WI38 (cell line): ENCODE results near the gene UBAC2.

Source experiments
- H3K4me3 ChIP-seq: 2 replicates; pipeline ENCODE4 v1.5.1; 2011; ENCODE audit warnings: low read depth, mild to moderate bottlenecking, control low read depth, low read length
- CTCF ChIP-seq: IDR thresholded peaks from 2 replicates; pipeline ENCODE4 v1.5.1; 2012; ENCODE audit warnings: low read depth, mild to moderate bottlenecking, control low read depth, low read length

UBAC2 gene

GRCh38 chr13:99288089-99288488 is 87.4 kb downstream of the UBAC2 start:
- H3K4me3 ChIP-seq, result no peak overlapping the region
- no peak for TF ChIP-seq CTCF

- no peak overlapping the region for H3K4me3 ChIP-seq
- no peak for TF ChIP-seq CTCF
Measured at GRCh38 chr13:99289271-99289670, 88.6 kb downstream of the UBAC2 start.

GRCh38 chr13:99289674-99290337 is 89.2 kb downstream of the UBAC2 start:
- TF ChIP-seq CTCF, result no peak

DNA sequence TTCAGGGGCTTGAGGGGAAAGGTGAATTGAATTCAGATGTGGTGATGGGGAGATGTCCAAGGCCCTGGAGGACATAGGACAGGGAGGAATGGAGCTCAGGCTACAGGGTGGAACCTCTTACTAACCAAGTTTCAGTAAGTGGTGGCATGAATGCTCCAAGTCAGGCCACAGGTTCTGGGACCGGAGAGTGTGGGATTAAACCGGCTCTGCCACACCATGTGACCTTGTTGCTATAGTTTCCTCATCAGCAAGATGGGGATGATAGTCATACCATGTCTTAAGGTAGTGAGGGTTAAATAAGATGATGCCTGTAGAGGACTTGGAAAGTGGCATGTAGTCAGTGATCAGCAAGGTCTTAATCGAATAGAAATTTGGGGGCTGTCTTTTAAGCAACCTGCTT is 90.2 kb downstream of the UBAC2 start:
- no peak overlapping the region for H3K4me3 ChIP-seq
- no peak for TF ChIP-seq CTCF

More at GRCh38 chr13:99289674-99290337, 89.2 kb downstream of the UBAC2 start:
- no peak overlapping the region for H3K4me3 ChIP-seq

DNA sequence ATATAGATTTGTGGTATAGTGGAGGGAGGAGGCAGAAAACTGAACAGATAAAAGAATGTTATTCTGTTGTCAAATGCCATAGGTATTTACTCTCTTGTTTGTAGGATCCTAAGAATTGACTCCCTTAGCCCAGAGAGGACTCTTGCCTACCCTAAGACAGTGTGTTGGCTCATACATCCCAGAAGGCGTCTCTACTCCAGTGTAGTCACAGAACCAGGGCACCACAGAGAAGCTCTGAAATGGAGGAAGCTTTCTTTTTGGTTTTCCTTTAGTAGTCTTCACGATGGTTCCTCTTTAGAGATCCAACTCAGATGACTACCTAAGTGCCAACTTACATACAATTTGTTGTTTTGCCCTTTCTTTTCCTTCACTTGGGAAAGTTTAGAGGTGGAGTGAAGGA is 92.5 kb downstream of the UBAC2 start:
- H3K4me3 ChIP-seq, result no peak overlapping the region
- no peak for TF ChIP-seq CTCF

DNA sequence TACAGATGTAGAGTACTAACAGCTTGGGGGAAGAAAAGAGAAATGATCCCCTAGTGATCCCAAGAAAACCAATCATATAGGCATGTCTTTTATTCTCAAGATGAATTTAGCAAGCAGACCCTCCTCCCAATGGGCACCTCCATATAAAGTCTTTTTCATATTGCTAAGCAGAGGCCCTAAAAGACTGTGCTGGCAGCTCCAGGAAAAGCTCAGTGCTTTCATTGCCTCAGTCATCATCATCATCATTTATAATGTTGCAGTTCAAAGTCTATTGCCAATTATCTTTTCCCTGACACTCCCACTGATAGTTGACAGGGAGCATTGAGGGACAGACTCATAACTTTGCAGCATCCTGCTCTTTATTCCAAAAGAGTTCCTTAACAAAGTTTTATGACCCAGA is 93.5 kb downstream of the UBAC2 start:
- no peak overlapping the region for H3K4me3 ChIP-seq
- TF ChIP-seq CTCF, result no peak

DNA sequence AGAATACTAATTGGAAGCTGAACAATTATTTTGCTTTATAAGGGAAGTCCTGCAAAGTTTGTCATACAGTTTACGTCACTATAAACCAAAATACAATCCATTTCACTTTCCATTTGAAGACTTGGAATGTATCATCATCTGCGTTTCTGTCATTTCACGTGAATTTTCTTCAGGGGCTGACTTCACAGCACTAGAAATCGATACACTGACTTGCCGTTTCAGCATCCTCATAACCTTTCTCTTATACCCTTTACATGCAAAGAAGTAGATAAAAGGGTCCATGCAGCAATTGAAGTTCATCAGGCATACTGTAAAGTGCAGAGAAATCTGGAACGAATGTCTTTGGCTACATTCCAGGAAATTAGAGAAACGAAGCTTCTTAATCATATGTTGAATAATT is 94.3 kb downstream of the UBAC2 start:
- H3K4me3 ChIP-seq, result no peak overlapping the region
- TF ChIP-seq CTCF, result no peak
